ENCODE measurements around the gene ANO7. TPM values are rescaled to one million over a fixed set of nuclear protein-coding genes. Genes with fewer than 3 reads are reported as not detected.

The ANO7 gene
- total RNA-seq, 1 experiment from 2014 or later: 0.91 TPM

GRCh38 chr2:241157841-241158545, 30.5 kb upstream of the ANO7 start:
- DNase-seq (ENCODE audit: low spot score): no peak

- no peak for DNase-seq (ENCODE audit: low spot score)
Measured at GRCh38 chr2:241158546-241158900, 30.0 kb upstream of the ANO7 start.

- DNase-seq (ENCODE audit: low spot score): no peak
Measured at GRCh38 chr2:241159116-241159515, 29.4 kb upstream of the ANO7 start.

- no peak for DNase-seq (ENCODE audit: low spot score)
Measured at GRCh38 chr2:241160318-241160717, 28.2 kb upstream of the ANO7 start.

- no peak for DNase-seq (ENCODE audit: low spot score)
Measured at GRCh38 chr2:241161646-241162281, 26.7 kb upstream of the ANO7 start.

- no peak for DNase-seq (ENCODE audit: low spot score)
Measured at GRCh38 chr2:241163601-241164118, 24.8 kb upstream of the ANO7 start.

- DNase-seq (ENCODE audit: low spot score): no peak
Measured at GRCh38 chr2:241168366-241168765, 20.1 kb upstream of the ANO7 start.

- no peak for DNase-seq (ENCODE audit: low spot score)
Measured at GRCh38 chr2:241173557-241173956, 14.9 kb upstream of the ANO7 start.

GRCh38 chr2:241177526-241178334, 10.7 kb upstream of the ANO7 start:
- DNase-seq (ENCODE audit: low spot score): no peak

GRCh38 chr2:241178961-241179360, 9.5 kb upstream of the ANO7 start:
- DNase-seq (ENCODE audit: low spot score): no peak

- no peak for DNase-seq (ENCODE audit: low spot score)
Measured at GRCh38 chr2:241179899-241180298, 8.6 kb upstream of the ANO7 start.

GRCh38 chr2:241180495-241180894, 8.0 kb upstream of the ANO7 start:
- DNase-seq (ENCODE audit: low spot score): no peak

- no peak for DNase-seq (ENCODE audit: low spot score)
Measured at GRCh38 chr2:241182126-241182525, 6.4 kb upstream of the ANO7 start.

GRCh38 chr2:241182531-241183133, 5.8 kb upstream of the ANO7 start:
- no peak for DNase-seq (ENCODE audit: low spot score)

- no peak for DNase-seq (ENCODE audit: low spot score)
Measured at GRCh38 chr2:241183221-241183620, 5.3 kb upstream of the ANO7 start.

- DNase-seq (ENCODE audit: low spot score): no peak
Measured at GRCh38 chr2:241184901-241185300, 3.6 kb upstream of the ANO7 start.

GRCh38 chr2:241185961-241186360, 2.5 kb upstream of the ANO7 start:
- DNase-seq (ENCODE audit: low spot score): no peak

GRCh38 chr2:241187101-241187917, 1.2 kb upstream of the ANO7 start:
- no peak for DNase-seq (ENCODE audit: low spot score)

GRCh38 chr2:241187918-241188234, 601 bp upstream of the ANO7 start:
- DNase-seq (ENCODE audit: low spot score): no peak

GRCh38 chr2:241189093-241189855, 797 bp downstream of the ANO7 start:
- no peak for DNase-seq (ENCODE audit: low spot score)

GRCh38 chr2:241189856-241190201, 1.4 kb downstream of the ANO7 start:
- no peak for DNase-seq (ENCODE audit: low spot score)
